Gastrocnemius medialis (tissue), 4 donors: Measurements from ENCODE around the gene PPIP5K2. TPM values are rescaled to one million over a fixed set of nuclear protein-coding genes. Genes with fewer than 3 reads are reported as not detected.

Source experiments
- ATAC-seq, 2 donors: fragments of 150-250 bp; one replicate each; pipeline ENCODE4 v1.9.1; 2016
- DNase-seq, 2 donors: peaks; one replicate each; pipeline ENCODE4 v3.0.0-alpha.2; 2019
- H3K27ac ChIP-seq, 4 donors: fragments of 200-600 bp; sonication (generic); 1 replicate in 1 of 4; 2 replicates in 3 of 4; pipeline ENCODE4 v1.5.1; 2016 to 2018; ENCODE audit warnings: mild to moderate bottlenecking in 2 of 4, moderate library complexity in 1 of 4
- H3K27me3 ChIP-seq, 3 donors: fragments of 200-600 bp; sonication (generic) in 2 of 3; 1 replicate in 1 of 3; 2 replicates in 2 of 3; pipeline versions ENCODE4 v1.5.1 to v1.6.0; 2016 to 2019; ENCODE audit warnings: mild to moderate bottlenecking in 1 of 3, moderate library complexity in 1 of 3
- H3K36me3 ChIP-seq, 2 donors: fragments of 200-600 bp; sonication (generic) in 1 of 2; one replicate each; pipeline ENCODE4 v1.5.1; 2017 to 2018
- H3K4me1 ChIP-seq, 2 donors: fragments of 200-600 bp; sonication (generic) in 1 of 2; one replicate each; pipeline ENCODE4 v1.5.1; 2016 to 2017; ENCODE audit warnings: mild to moderate bottlenecking in 2 of 2
- H3K4me3 ChIP-seq, 4 donors: fragments of 200-600 bp; sonication (generic) in 3 of 4; 1 replicate in 1 of 4; 2 replicates in 3 of 4; pipeline ENCODE4 v1.5.1; 2016 to 2019; ENCODE audit warnings: mild to moderate bottlenecking in 2 of 4
- H3K9me3 ChIP-seq, 3 donors: fragments of 200-600 bp; sonication (generic) in 2 of 3; 1 replicate in 1 of 3; 2 replicates in 2 of 3; pipeline ENCODE4 v1.5.1; 2016 to 2019
- CTCF ChIP-seq, 5 experiments: fragments of 450-650 bp in 3 of 5; fragments of 200-600 bp in 2 of 5; sonication (generic) in 2 of 5; IDR thresholded peaks in 4 of 5; conservative IDR thresholded peaks in 1 of 5; 1 replicate in 4 of 5; 2 replicates in 1 of 5; pipeline ENCODE4 v1.5.1; 2016 to 2019; ENCODE audit warnings: antibody characterized with exemption in 5 of 5, mild to moderate bottlenecking in 3 of 5, moderate library complexity in 3 of 5
- POLR2A ChIP-seq, 2 donors: fragments of 450-650 bp; IDR thresholded peaks; one replicate each; pipeline ENCODE4 v1.6.1; 2017; ENCODE audit warnings: antibody characterized with exemption in 2 of 2, mild to moderate bottlenecking in 2 of 2, moderate library complexity in 2 of 2
- in situ Hi-C, 4 donors: fragments of 200-750 bp; cut with MboI; loops; one replicate each; pipeline versions ENCODE4 v1.15.0 to v1.8.0; 2017; ENCODE audit warnings: low sequenced_read_pairs in 4 of 4
- intact Hi-C: fragments of 100-400 bp; cut with DNase I; formaldehyde crosslinking; loops from one replicate; pipeline ENCODE4 v1.15.1; 2023; ENCODE audit warnings: low total_unique reads
- total RNA-seq, 4 donors: library from RNA; depleted of rRNA; stranded (reverse); fragments of >200 nt; gene quantifications; one replicate each; pipeline versions ENCODE4 v1.1.0 to v1.2.3, GENCODE V29; 2016

PPIP5K2 gene
- total RNA-seq, 4 donors from 2014 or later = 3.5 to 7.0 (median 4.4) TPM

GRCh38 chr5:103119070-103119764, 884 bp upstream of the PPIP5K2 start:
- in situ Hi-C loops = no loop called here
- intact Hi-C loops = loop anchor here (1.0 kb wide), 1 partner anchor 139 kb away; the partner anchor contains the start of gene MACIR

GRCh38 chr5:103120607-103121200, 603 bp downstream of the PPIP5K2 start:
- DNase-seq (no peak), ATAC-seq (no peak)
- H3K4me1 ChIP-seq = peaks cover 28 to 30% of the 10 kb centered on the region in 2 donors
- in situ Hi-C loops (no loop called here), intact Hi-C loops (loop anchor here (2.0 to 5.0 kb wide), 2 partner anchors 363 to 442 kb away; partner anchors contain the start of genes NUDT12 and PAM)
- TF ChIP-seq POLR2A (IDR thresholded peaks at IDR 0.05) = no peak
- no peak for TF ChIP-seq CTCF (IDR thresholded peaks at IDR 0.05 in 4 of 5, conservative IDR thresholded peaks at IDR 0.05 in 1 of 5)
- H3K9me3 ChIP-seq = no peaks in the 10 kb centered on the region
- H3K27ac ChIP-seq = peak overlapping the region; percentile 86 to 96 (median 92)
- no peaks in the 10 kb centered on the region for H3K27me3 ChIP-seq
- no peaks in the 10 kb centered on the region for H3K36me3 ChIP-seq
- peak overlapping the region; percentile 70 to 91 (median 86) for H3K4me3 ChIP-seq

More at GRCh38 chr5:103119070-103119764, 884 bp upstream of the PPIP5K2 start:
- TF ChIP-seq POLR2A (IDR thresholded peaks at IDR 0.05) (no peak), CTCF (IDR thresholded peaks at IDR 0.05 in 4 of 5, conservative IDR thresholded peaks at IDR 0.05 in 1 of 5) (no peak)
- Histone ChIP-seq H3K36me3 (no peaks in the 10 kb centered on the region), H3K27me3 (no peaks in the 10 kb centered on the region), H3K9me3 (no peaks in the 10 kb centered on the region), H3K4me1 (peaks cover 28 to 30% of the 10 kb centered on the region in 2 donors), H3K27ac (peak overlapping the region; percentile 86 to 96 (median 92)), H3K4me3 (peak overlapping the region; percentile 70 to 91 (median 86))
- ATAC-seq = no peak
- no peak for DNase-seq

GRCh38 chr5:103122242-103122641, 2.1 kb downstream of the PPIP5K2 start:
- Histone ChIP-seq H3K9me3 (no peaks in the 10 kb centered on the region), H3K27me3 (no peaks in the 10 kb centered on the region), H3K4me1 (peaks cover 28 to 30% of the 10 kb centered on the region in 2 donors), H3K27ac (no peak overlapping the region), H3K4me3 (no peak overlapping the region), H3K36me3 (no peaks in the 10 kb centered on the region)
- no peak for ATAC-seq
- DNase-seq = no peak
- TF ChIP-seq CTCF (IDR thresholded peaks at IDR 0.05 in 4 of 5, conservative IDR thresholded peaks at IDR 0.05 in 1 of 5) = no peak
- TF ChIP-seq POLR2A (IDR thresholded peaks at IDR 0.05) = no peak
- in situ Hi-C loops (no loop called here), intact Hi-C loops (loop anchor here (5.0 kb wide), 1 partner anchor 365 kb away; the partner anchor contains the start of gene PAM)

GRCh38 chr5:103126557-103126956, 6.5 kb downstream of the PPIP5K2 start:
- Histone ChIP-seq H3K27me3 (no peaks in the 10 kb centered on the region), H3K4me1 (peaks cover under 1 to 4% of the 10 kb centered on the region in 2 donors), H3K27ac (no peak overlapping the region), H3K36me3 (no peaks in the 10 kb centered on the region), H3K9me3 (no peaks in the 10 kb centered on the region), H3K4me3 (no peak overlapping the region)
- no peak for ATAC-seq
- in situ Hi-C loops (loop anchor here in 2 of 4 donors (25.0 kb wide), 1 partner anchor 439 kb away; no protein-coding TSS in a partner anchor), intact Hi-C loops (no loop called here)
- TF ChIP-seq POLR2A (IDR thresholded peaks at IDR 0.05) (no peak), CTCF (IDR thresholded peaks at IDR 0.05 in 4 of 5, conservative IDR thresholded peaks at IDR 0.05 in 1 of 5) (no peak)
- DNase-seq = no peak
